ENCODE measurements around the gene HEXB. TPM values are rescaled to one million over a fixed set of nuclear protein-coding genes. Genes with fewer than 3 reads are reported as not detected.

The HEXB gene
- total and polyA plus RNA-seq, 9 of the 15 experiments (the other 6 are each of a cell fraction or from before 2014, with no cell fraction given) = 22.9 to 158 (median 108) TPM

- TF ChIP-seq TEAD2 (tag; IDR thresholded peaks at IDR 0.05) (no peak), RBFOX2 (IDR thresholded peaks at IDR 0.05; ENCODE audit: low read depth, low read length) (peak; percentile 84), ZNF609 (CRISPR knock-in tag; IDR thresholded peaks at IDR 0.05; ENCODE audit: borderline replicate concordance) (no peak; the same call in 1 of the 2 replicates), MAX (CRISPR knock-in tag; IDR thresholded peaks at IDR 0.05) (peak; percentile 79; the same call in 1 of the 2 replicates), ZNF76 (CRISPR knock-in tag; IDR thresholded peaks at IDR 0.05; ENCODE audit: borderline replicate concordance) (no peak), LARP7 (IDR thresholded peaks at IDR 0.05) (no peak), E2F5 (CRISPR knock-in tag; IDR thresholded peaks at IDR 0.05) (no peak), ZNF79 (CRISPR knock-in tag; IDR thresholded peaks at IDR 0.05; ENCODE audit: low read depth) (no peak), HOXB6 (CRISPR knock-in tag; IDR thresholded peaks at IDR 0.05; ENCODE audit: borderline replicate concordance) (no peak), RFX7 (CRISPR knock-in tag; IDR thresholded peaks at IDR 0.05) (no peak), LEF1 (IDR thresholded peaks at IDR 0.05) (peak; percentile 54), KDM4B (IDR thresholded peaks at IDR 0.05; ENCODE audit: borderline replicate concordance in 2 of 2, low read depth in 1 of 2) (peak in 1 of 2 experiments; percentile 96; a peak in 2 of 4 replicates), ZSCAN29 (IDR thresholded peaks at IDR 0.05) (no peak), RNF219 (CRISPR knock-in tag; IDR thresholded peaks at IDR 0.05) (no peak), BCLAF1 (IDR thresholded peaks at IDR 0.05; ENCODE audit: borderline replicate concordance in 1 of 2, control insufficient read depth in 1 of 2, low read depth in 2 of 2, low read length in 1 of 2) (peak in 1 of 2 experiments; percentile 96; a peak in 2 of 4 replicates), RFX1 (IDR thresholded peaks at IDR 0.05) (no peak)
Measured at GRCh38 chr5:74766849-74767578, 82.0 kb downstream of the HEXB start, which contains the start of the genes GFM2 and NSA2 (continued).
